Epithelial cell of prostate (primary cell): ENCODE data around the gene IFT27.

Experiments
- DNase-seq: peaks from one replicate; pipeline ENCODE4 v3.0.0-alpha.2; 2011; ENCODE audit warnings: low read depth, low spot score
- H3K27ac ChIP-seq: fragments of 450-650 bp; 2 replicates; pipeline ENCODE4 v1.5.1; 2017; ENCODE audit warnings: mild to moderate bottlenecking

The IFT27 gene, protein sequence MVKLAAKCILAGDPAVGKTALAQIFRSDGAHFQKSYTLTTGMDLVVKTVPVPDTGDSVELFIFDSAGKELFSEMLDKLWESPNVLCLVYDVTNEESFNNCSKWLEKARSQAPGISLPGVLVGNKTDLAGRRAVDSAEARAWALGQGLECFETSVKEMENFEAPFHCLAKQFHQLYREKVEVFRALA

DNA sequence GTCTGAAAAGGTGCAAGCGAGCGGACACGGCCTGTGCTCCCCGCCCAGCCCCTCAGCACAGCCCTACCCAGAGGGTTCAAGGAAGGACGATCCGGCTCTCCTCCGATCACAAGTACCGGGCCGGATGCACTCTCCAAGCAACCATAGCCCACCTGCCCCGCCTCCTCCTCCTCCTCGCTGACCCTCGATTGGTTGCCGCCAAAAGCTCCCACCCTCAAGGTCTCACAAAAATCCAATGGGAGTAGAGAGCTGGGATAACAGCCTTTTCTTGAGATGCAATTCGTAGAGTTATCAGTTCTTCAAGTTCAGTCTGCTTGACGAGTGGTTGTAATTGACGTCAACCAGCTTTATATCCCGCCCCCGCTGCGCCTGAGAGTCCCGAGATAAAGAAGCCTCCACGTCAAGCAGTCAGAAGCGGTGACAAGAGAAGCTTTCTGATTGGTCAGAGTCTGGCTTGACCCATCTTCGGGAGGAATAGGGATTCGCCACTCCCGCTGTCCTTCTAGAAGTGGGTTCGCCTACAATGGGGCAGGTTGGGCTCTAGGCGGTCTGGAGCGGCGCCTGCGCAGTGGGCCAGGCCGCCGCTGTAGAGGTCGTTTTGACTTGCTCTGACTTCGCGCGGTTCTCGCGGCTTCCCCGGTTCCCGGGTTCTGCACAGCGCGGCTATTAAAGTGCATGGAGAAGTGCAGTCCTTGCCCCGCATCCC is at the start of gene IFT27:
TSS of gene IFT27 (minus strand) at position 156 of the 706 bp plus-strand sequence. CDS start 412 bp downstream, outside the sequence.
- no peak within 1 kb of the TSS for H3K27ac ChIP-seq
- DNase-seq = peak; percentile 100

DNA sequence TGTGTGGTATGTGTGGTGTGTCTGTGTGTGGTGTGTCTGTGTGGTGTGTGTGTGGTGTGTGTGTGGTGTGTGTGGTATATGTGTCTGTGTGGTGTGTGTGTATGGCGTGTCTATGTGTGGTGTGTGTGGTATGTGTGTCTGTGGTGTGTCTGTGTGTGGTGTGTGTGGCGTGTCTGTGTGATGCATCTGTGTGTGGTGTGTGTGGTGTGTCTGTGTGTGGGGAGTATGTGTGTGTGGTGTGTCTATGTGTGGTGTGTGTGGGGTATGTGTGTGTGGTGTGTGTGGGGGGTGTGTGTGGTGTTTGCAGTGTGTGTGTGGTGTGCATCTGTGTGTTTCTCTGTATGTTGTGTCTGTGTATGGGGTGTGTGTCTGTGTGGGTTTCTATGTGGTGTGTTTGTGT is 48.7 kb upstream of the IFT27 start:
- DNase-seq = no peak

DNA sequence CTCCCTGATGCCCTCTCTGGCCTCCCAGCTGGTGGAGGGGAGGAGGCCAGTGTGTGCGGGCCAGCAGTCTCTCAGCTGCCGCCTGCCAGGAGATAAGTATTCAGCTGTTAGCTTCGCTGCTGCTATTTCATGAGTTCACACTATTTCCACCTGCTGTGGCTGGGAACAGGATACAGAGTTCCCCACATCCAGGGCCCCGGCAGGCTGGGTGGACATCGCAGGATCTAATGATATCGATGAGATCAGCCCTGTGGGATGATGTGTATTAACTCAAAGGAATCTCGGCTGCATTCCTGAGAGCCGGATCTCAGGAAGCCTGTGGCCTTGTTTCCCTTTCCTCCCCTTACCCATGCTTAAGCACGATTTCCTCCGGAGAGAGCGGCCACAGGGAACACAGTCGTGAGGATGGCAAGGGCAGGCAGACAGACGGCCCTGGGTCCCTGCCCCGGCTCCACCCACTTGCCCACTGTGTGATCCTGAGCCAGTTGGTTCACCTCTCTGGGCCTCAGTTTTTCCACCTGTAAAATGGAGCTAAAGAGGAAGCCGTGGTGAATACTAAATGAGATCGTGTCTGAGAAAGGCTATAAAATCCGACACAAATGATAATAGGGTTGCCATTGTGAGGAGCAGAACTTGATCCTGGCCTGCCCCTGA is 47.4 kb upstream of the IFT27 start:
- no peak overlapping the region for H3K27ac ChIP-seq
- no peak for DNase-seq

More for the DNA sequence above, 48.7 kb upstream of the IFT27 start:
- no peak overlapping the region for H3K27ac ChIP-seq

DNA sequence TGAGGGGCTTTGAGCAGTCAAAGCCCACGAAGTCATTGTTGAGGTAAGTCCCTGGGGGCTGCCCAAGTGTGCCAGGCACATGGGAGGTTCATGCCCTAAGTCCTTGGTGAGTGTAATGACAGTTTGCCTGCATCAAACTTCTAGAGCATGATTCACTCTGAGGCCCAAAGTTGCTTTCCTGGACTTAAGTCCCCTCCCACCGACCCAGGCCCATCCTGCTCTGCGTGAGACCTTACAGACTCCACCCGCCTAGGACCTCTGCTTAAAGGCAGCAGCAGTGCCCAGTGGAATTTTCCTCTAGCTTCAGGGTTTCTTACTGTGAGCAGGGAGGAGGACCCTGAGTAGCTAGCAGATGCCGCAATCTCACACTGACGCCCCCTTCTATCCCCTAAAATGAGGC is 46.7 kb upstream of the IFT27 start:
- DNase-seq = no peak
- no peak overlapping the region for H3K27ac ChIP-seq

DNA sequence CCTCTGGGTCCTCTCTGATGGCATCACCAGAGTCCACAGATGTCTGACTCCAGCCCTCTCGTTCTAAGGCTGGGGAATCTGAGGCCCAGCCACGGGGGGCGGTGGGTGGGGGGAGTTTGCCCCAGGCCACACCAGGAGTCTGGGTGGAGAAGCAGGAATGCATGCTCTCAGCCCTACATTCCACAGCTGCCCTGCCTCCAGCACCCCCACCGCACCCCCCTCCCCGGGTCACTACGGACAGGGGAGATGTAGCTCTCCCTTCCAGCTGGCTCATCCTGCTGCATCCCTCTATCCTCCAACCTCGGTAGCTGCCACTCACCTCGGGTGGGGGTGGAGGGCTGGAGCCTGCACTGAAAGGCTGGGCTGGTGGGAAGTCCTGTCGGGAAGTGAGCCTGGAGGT is 43.2 kb upstream of the IFT27 start:
- DNase-seq = no peak
- no peak overlapping the region for H3K27ac ChIP-seq

DNA sequence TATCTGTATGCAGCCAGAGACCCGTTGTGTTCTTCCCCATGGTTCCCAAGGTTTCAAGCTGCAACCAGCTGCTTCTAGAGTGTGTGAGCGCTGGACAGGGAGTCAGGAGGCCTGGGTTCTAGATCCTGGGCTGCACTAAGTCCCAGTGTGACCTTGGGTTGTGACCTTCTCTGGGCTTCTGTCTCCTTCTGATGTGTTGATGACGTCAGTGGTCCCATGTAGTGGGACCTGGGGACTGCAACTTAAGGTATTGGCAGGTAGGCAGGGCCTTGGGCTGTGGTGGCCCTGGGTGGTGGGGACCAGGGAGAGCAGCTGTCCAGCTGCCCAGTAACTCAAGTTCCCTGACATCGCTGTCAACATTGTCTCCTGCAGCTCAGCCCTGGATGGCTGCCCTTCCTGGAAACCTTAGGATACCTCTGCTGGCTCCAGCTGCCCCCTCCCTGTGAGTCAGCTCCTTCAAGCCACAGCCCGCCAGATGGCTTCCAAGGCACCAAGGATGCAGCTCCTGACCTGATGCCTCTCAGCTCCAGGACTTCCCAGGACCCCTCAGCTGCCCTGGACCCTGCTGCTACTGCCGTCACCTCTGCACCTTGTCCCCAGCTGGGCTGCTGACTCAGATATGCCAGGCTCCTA is 42.2 kb upstream of the IFT27 start:
- DNase-seq = no peak
- no peak overlapping the region for H3K27ac ChIP-seq

DNA sequence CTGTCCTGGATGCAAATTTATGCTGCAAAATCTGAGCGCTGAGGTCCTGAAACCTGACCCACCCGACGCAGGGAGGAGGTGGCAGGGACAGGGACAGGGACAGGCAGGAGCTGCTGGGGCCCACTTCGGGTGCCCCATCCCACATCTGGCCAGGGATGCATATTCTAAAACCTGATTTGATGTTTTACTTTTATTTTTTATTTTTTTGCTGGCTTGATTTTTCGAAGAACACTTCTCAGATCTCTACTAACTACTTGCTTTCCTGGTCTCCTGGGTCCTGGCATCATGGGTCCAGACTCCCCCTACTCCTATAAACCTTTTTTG is 41.6 kb upstream of the IFT27 start:
- no peak overlapping the region for H3K27ac ChIP-seq
- DNase-seq = no peak

DNA sequence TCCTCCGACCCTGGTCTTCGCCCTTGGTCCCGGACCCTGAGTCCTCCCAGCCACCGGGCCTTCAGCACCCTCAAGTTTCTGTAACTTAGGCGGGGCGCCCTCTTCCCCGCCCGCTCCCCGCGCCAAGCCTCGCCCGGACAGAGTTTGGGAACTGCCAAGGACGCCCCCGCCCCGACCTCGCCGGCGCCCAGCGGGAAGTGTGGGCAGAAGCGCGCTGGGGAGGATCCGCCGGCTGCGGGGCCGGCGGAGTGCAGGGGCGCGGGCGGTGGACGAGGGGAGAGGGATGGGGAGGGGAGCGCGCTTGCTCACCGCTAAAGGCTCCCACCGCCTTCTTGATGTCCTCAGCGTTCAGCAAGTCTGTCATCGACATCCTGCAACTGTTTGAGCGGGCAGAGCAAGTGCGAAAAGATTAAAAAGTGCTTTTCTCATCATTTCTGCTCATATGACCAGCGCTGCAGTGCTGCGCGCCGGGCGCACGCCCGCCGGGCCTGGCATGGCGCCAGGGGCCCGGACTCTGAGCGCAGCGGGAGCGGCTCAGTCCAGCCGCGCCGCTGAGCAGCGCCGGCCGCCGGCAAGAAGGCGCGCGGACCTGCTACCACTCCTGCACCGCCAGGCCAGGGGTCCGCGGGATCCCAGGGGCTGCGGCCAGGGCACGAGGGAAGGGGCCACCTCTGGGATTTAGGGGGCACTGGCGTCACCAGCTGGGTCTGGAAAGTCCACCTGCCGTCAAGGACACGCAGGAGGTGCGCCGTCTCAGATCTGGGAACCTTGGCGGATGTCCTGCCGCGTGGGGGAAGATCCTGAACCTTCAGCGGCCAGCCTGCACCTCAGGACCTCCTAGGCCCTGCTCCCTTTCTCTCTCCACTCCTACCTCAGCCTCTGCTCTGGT is 41.0 kb upstream of the IFT27 start, which contains the start of gene PVALB:
TSS of gene PVALB (minus strand) at position 400 of the 889 bp plus-strand sequence. CDS start at position 370, 30 bp downstream.
- no peak within 1 kb of the TSS for H3K27ac ChIP-seq
- no peak for DNase-seq

DNA sequence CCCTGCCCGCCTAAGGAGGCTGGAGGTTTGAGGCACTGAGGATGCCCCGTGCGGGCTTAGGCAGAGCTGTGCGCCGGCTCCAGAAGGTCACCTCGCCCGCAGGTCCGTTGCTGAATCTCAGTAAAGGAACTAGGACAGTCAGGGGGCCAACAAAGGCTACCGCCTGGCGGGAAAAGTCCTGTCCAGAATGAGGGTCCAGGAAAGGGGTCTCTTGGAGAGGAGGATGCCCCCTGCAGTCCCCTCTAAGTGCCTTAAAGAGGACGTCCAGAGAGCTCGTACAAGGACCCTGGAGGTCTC is 40.4 kb upstream of the IFT27 start:
- no peak for DNase-seq

DNA sequence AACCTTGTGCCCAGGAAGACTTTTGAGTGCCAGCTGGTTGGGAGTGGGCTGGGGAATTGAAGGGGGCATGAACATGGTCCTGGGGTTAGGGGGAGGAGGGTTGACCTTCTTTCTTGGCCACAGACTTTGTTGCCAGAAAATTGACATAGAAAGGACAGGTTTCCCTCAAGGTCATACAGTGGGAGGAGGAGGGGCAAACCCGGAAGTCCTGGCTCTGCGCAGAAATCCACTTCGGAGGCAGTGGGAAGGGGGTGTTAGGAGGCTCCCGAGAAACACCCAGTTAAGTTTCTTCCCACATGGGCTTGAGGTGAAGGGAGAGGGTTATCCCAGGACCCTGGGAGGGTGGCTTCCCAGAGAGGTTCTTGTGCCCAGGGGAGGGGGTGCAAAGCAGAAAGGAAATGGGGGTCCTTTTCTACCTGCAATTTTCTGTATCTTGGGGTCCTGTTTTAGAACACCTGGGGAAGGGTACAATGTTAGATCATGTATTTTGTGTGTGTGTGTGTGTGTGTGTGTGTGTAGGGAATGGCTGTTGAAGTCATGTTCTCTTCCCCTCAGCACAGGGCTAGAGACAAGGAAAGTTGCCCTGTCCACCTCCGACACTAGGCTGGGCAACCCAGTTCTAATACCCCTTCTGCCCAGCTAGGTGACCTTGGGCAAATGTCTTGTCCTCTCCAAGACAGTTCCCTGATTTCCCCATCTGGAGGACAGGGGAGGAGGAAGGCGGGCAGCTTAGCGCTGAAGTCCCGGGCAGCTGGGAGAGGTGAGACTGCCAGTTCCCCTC is 39.8 kb upstream of the IFT27 start:
- H3K27ac ChIP-seq = no peak overlapping the region
- no peak for DNase-seq

More for the DNA sequence above, 40.4 kb upstream of the IFT27 start:
- H3K27ac ChIP-seq = no peak overlapping the region

DNA sequence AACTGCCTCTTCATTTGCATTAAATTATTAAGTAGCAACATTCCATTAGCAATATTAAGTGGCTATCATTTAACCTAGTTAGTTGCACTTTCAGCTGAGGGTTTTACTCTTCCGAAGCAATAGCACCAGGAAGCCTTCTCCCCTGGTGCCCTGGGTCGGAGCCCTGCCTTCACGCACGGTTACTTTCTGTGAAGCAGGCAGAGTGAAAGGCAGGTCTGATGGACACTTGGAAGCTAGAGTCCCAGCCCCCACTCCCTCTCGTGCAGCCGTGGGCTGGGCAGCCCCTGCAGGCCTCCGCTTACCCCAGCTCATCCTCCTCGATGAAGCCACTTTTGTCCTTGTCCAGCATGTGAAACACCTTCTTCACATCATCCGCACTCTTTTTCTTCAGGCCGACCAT is 38.9 kb upstream of the IFT27 start:
- no peak overlapping the region for H3K27ac ChIP-seq
- no peak for DNase-seq

DNA sequence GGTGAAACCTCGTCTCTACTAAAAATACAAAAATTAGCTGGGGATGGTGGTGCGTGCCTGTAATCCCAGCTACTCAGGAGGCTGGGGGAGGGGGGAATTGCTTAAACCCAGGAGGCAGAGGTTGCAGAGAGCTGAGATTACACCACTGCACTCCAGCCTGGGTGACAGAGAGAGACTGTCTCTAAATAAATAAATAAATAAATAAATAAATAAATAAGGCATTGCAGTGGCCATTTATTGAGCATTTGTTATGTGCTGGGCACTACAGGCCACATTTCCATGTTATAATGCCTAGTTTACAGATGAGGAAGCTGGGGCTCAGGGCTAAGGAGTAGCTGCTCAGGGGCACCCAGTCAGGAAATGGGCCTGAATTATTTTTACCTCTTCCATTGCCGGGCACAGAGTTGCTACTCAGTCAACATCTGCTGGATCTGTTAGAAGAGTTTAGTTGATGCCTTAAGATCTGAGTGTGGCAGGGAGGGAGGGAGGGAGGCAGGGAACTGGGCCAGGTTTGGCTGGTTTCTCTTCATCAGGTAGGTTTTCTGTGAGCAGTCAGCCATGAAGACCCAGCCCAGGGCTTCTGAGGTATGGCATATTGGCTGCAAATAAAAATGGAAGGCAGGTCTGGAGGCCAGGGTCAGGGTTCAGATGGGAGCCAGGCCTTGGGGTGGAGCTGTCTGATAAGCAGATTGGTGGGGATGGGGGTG is 35.3 kb upstream of the IFT27 start:
- DNase-seq = no peak

DNA sequence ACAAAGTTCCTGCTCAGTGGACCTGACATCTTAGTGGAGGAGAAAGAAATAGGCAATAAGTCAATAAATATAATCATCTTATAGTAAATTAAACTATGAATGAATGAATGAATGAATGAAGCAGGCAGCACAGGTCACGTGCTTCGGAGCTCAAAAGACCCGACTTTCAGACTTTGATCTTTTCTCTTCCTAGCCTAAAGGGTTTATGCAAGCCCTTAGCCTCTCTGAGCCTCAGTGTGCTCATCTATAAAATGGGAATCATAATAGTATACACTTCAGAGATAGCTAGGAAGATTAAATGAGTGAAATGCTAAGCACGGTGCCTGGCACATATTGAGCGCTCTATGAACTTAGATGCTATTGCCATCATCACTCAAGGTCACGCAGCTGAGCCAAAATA is 33.4 kb upstream of the IFT27 start:
- no peak overlapping the region for H3K27ac ChIP-seq
- DNase-seq = no peak

More for the DNA sequence above, 35.3 kb upstream of the IFT27 start:
- H3K27ac ChIP-seq = no peak overlapping the region

DNA sequence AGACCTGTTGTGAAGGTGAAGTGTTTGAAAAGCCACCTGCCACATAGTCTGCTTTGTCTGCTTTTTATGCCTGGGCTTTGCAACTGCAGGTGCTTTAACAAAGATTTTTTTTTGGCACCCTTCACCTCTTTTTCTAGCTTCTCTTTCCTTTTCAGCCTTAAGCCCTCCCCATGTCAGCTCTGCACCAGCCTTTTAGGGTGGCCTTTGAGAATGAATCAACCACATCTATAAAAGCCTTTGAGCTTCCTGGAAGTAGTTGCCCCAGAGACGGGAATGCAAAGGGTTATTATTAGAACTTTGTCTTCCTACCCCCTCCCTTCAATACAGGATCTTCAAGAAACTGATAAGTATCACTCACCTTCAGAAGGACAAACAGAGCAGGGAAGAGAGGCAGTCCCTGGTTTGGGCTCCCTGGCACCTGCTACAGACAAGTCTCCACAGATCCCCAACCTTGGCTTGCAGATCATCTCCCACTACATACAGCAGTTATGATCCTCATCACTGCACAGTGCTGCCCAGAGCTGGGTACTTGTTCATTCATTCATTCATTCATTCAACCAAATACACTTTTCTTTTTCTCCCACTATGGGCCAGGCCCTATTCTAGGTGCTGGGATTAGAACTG is 32.9 kb upstream of the IFT27 start:
- DNase-seq = no peak
- no peak overlapping the region for H3K27ac ChIP-seq

DNA sequence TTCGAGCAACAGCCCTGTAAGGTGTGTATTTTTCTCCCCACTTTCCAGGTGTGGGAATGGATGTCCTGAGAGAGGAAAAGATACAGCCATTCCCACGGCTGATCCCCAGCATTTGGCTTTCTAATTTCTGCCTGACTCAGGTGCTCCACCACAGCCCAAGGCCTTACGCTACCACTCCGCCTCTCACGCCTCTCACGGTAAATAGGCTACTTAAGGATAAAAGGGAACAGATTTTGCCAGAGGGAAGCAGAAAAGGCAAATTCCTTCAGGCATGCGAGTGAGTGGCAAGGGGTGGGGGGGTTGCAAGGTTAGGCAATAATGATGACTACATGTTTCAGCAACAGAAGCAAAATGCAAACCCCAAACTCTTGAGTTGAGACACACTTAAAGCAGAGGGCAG is 31.7 kb upstream of the IFT27 start:
- DNase-seq = no peak
- no peak overlapping the region for H3K27ac ChIP-seq

DNA sequence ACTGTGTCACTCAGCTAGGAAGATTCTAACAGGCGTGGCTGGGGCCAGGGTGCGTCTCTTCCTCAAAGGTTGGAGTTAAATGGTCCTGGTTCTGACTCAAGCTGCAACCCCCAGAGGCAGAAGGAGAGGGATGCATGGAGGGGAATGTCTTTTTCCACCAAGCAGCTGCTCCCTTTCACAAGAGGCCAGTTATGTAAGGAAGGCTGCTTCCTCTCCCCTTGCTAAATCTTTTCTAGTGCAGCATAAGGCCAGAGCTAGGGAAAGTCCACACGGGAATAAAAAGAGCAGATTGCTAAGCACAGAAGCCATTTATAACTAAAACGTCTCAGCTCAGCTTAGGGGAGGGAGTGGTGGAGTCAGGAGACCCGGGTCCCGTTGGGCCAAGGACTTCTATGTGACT is 30.9 kb upstream of the IFT27 start:
- no peak overlapping the region for H3K27ac ChIP-seq
- no peak for DNase-seq

DNA sequence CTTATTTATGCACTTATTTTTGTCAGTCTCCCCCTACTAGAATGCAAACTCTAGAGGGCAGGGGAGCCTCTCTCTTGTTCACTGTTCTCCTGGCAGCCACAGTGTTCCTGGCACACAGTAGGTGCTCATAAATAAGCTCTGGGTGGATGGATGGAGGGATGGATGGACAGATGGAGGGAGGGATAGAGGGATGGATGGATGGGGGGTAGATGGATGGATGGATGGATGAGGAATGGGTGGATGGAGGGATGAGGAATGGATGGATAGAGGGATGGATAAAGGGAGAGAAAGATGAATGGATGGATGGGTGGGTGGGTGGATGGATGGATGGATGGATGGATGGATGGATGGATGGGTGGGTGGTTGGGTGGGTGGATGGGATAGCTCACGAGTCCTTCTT is 27.4 kb upstream of the IFT27 start:
- DNase-seq = no peak
- no peak overlapping the region for H3K27ac ChIP-seq

DNA sequence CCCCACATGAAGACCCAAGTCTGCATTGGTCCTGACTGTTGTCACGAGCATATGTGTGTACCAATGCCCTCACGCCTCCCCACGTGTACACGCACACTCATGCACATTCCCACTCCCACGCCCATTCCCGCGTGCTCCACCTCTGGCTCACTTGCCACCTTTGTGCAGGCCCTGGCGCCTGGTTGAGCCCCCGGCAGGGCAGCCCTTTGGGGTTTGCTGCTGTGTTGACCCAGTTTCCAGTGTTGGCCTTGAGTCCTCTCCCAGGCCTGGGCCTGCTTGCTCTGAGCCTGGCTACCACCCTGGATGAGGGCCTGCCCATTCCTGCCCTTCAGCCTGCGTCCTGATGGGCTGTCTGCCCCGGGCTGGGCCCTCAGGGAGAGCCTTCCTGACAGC is 22.8 kb upstream of the IFT27 start:
- no peak for DNase-seq
- H3K27ac ChIP-seq = no peak overlapping the region
